ENCODE results near the gene BCL6. TPM values are rescaled to one million over a fixed set of nuclear protein-coding genes. Genes with fewer than 3 reads are reported as not detected.

Gene BCL6
- total and polyA plus RNA-seq, 2 donors (not counting 3 experiments of a cell fraction or from before 2014, with no cell fraction given), result 6.9 to 12.1 TPM

GRCh38 chr3:187742351-187743171, 2.7 kb downstream of the BCL6 start:
- dilution Hi-C loops (cut with MboI; ENCODE audit: extremely low pct_ligation_motif_present, low sequenced_read_pairs), result loop anchor here (5.0 to 25.0 kb wide), 2 partner anchors 920 to 1210 kb away; no protein-coding TSS in a partner anchor
- intact Hi-C loops (cut with micrococcal nuclease), result loop anchor here (1.0 to 5.0 kb wide), 6 partner anchors 245 to 1047 kb away; no protein-coding TSS in a partner anchor
- Histone ChIP-seq H2AFZ (ENCODE audit: low read depth, low read length) (no peak overlapping the region), H3K9ac (replicated peaks; ENCODE audit: extremely low read depth, insufficient read depth, low read length) (no peak overlapping the region), H3K9me3 (replicated peaks; ENCODE audit: control insufficient read depth, insufficient read depth, low read length) (no peaks in the 10 kb centered on the region), H3K4me1 (ENCODE audit: control insufficient read depth, extremely low read depth, insufficient read depth, low read length) (peaks cover 38% of the 10 kb centered on the region), H4K20me1 (replicated peaks; ENCODE audit: control insufficient read depth, extremely low read depth, insufficient read depth, low read length) (no peaks in the 10 kb centered on the region), H3K4me3 (replicated peaks in 1 of 3; ENCODE audit: insufficient read depth in 1 of 3, low read depth in 1 of 3, low read length in 3 of 3) (no peak overlapping the region), H3K36me3 (ENCODE audit: control insufficient read depth in 2 of 2, extremely low read depth in 1 of 2, insufficient read depth in 2 of 2, low read length in 2 of 2) (no peaks in the 10 kb centered on the region), H3K79me2 (ENCODE audit: control insufficient read depth, insufficient read depth, low read length) (peaks cover 17% of the 10 kb centered on the region), H3K4me2 (ENCODE audit: insufficient read depth, low read length) (peak overlapping the region; percentile 21), H3K27ac (ENCODE audit: insufficient read depth, low read depth, low read length) (no peak overlapping the region), H3K27me3 (ENCODE audit: control insufficient read depth in 2 of 2, insufficient read depth in 2 of 2, low read length in 2 of 2) (no peaks in the 10 kb centered on the region), H3K9me1 (replicated peaks; ENCODE audit: control insufficient read depth, extremely low read depth, insufficient read depth, low read length) (no peaks in the 10 kb centered on the region)
- ChIA-PET CTCF (interaction anchor here (0.7 to 9.2 kb wide), 9 partner anchors 520 to 1406 kb away, joined by 3 to 254 read pairs (median 4); no protein-coding TSS in a partner anchor), POLR2A (interaction anchor here (0.6 to 1.1 kb wide), 2 partner anchors 325 to 973 kb away, joined by 3 read pairs; no protein-coding TSS in a partner anchor)
- FAIRE-seq (no peak), DNase-seq (ENCODE audit: low read depth, low spot score) (no peak)
- no TSS peak for BruUV-seq (replicated peaks)
- TF ChIP-seq, protein P1, sequence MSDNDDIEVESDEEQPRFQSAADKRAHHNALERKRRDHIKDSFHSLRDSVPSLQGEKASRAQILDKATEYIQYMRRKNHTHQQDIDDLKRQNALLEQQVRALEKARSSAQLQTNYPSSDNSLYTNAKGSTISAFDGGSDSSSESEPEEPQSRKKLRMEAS (IDR thresholded peaks at IDR 0.05; ENCODE audit: insufficient read depth, insufficient read length), result no peak
- no peak for TF ChIP-seq JUN (IDR thresholded peaks at IDR 0.05; ENCODE audit: borderline replicate concordance, insufficient read depth, insufficient read length, low read depth)
- TF ChIP-seq POLR2AphosphoS5 (IDR thresholded peaks at IDR 0.05; ENCODE audit: insufficient read depth, low read depth, low read length), result no peak
- no peak for TF ChIP-seq MYC (IDR thresholded peaks at IDR 0.05; ENCODE audit: low read depth, low read length)
- no peak for TF ChIP-seq POLR2A (IDR thresholded peaks at IDR 0.05; ENCODE audit: low read depth, low read length)
- TF ChIP-seq CTCF (IDR thresholded peaks at IDR 0.05; ENCODE audit: extremely low read depth in 1 of 2, insufficient read depth in 1 of 2, low read depth in 1 of 2, low read length in 2 of 2), result no peak
- no peak for TF ChIP-seq FOS (IDR thresholded peaks at IDR 0.05; ENCODE audit: borderline replicate concordance, insufficient read depth, low read length)
- TF ChIP-seq EZH2 (IDR thresholded peaks at IDR 0.05; ENCODE audit: borderline replicate concordance, low read depth, low read length, severe bottlenecking), result no peak
- TF ChIP-seq GATA2 (IDR thresholded peaks at IDR 0.05; ENCODE audit: insufficient read depth, insufficient read length, low read depth, low read length), result no peak

Measured in endothelial cell of umbilical vein (primary cell).